Measurements from ENCODE around the gene FANCC.

Gene FANCC

DNA sequence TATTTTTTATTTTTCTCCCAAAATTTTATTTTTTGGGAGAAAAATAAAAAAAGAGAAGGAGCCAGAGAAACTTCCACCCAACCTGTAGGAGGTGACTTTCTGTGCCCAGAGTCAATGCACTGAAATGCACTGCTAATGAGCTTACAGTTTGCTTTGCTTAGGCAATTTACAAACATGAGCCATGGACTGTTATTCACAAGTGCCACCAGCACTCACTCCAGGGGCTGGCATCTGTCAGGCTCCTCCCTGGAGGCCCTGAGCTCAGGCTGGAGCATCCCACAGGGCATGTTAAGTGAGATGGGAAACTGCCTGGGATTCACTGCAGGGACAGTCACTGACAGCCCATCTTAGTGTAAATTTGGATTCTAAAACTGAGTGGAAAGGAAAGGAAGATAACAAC, 74.9 kb downstream of the FANCC start:
- peaks cover 20% of the 10 kb centered on the region for H3K36me3 ChIP-seq
- H3K27me3 ChIP-seq (ENCODE audit: insufficient read depth, low read depth, severe bottlenecking), result no peaks in the 10 kb centered on the region
- no peak for DNase-seq
- H3K4me3 ChIP-seq (ENCODE audit: low read depth, low read length), result no peak overlapping the region
- H3K9me3 ChIP-seq (ENCODE audit: severe bottlenecking), result no peaks in the 10 kb centered on the region
- TF ChIP-seq, protein P1, sequence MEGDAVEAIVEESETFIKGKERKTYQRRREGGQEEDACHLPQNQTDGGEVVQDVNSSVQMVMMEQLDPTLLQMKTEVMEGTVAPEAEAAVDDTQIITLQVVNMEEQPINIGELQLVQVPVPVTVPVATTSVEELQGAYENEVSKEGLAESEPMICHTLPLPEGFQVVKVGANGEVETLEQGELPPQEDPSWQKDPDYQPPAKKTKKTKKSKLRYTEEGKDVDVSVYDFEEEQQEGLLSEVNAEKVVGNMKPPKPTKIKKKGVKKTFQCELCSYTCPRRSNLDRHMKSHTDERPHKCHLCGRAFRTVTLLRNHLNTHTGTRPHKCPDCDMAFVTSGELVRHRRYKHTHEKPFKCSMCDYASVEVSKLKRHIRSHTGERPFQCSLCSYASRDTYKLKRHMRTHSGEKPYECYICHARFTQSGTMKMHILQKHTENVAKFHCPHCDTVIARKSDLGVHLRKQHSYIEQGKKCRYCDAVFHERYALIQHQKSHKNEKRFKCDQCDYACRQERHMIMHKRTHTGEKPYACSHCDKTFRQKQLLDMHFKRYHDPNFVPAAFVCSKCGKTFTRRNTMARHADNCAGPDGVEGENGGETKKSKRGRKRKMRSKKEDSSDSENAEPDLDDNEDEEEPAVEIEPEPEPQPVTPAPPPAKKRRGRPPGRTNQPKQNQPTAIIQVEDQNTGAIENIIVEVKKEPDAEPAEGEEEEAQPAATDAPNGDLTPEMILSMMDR (IDR thresholded peaks at IDR 0.05; ENCODE audit: low read depth, low read length), result no peak
- no peak overlapping the region for H3K27ac ChIP-seq

DNA sequence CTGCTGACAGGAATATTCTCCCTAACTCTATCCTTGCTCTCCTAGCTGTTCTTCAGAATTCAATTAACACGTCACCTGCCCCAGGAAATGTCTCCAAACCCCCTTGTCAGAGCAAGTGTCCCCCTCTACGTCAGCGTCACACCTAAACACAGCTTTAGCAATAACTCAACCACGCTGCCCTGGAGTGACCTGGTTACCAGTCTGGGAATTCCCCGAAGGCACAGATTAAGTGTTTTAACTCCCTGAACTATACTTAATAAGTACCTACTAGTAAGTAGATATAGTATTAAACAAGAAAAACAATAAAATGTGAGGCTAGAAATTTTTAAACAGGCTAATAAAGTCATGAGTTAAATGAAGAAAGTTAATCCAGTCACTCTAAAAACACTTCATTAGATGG, 78.4 kb downstream of the FANCC start:
- no peak overlapping the region for H3K27ac ChIP-seq
- no peak overlapping the region for H3K4me3 ChIP-seq (ENCODE audit: low read depth, low read length)
- TF ChIP-seq, protein P1 (IDR thresholded peaks at IDR 0.05; ENCODE audit: low read depth, low read length), result no peak
- DNase-seq, result peak; percentile 36
- H3K36me3 ChIP-seq, result peaks cover 3% of the 10 kb centered on the region
- no peaks in the 10 kb centered on the region for H3K9me3 ChIP-seq (ENCODE audit: severe bottlenecking)
- no peaks in the 10 kb centered on the region for H3K27me3 ChIP-seq (ENCODE audit: insufficient read depth, low read depth, severe bottlenecking)

DNA sequence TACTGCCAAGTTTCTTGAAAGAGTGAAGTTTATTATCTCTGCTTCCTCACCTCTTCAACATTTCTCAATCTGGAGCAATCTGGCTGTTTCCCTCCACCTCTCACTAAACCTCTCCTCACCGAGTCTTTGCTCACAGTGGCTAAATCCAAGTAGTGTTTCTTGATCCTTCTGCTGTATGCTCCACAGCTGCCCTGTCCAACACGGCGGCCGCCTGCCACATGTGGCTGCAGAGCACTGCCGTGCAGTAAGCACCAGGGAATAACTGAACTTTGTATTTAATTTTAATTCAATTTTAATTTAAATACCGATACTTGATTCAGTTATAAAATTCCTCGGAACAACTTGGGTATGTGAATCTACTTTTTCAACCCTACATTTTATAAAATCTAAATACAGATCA, 80.2 kb downstream of the FANCC start:
- Histone ChIP-seq H3K27me3 (ENCODE audit: insufficient read depth, low read depth, severe bottlenecking) (no peaks in the 10 kb centered on the region), H3K4me3 (ENCODE audit: low read depth, low read length) (no peak overlapping the region), H3K27ac (no peak overlapping the region), H3K9me3 (ENCODE audit: severe bottlenecking) (no peaks in the 10 kb centered on the region), H3K36me3 (peaks cover 3% of the 10 kb centered on the region)
- TF ChIP-seq, protein P1 (IDR thresholded peaks at IDR 0.05; ENCODE audit: low read depth, low read length), result no peak
- DNase-seq, result no peak

DNA sequence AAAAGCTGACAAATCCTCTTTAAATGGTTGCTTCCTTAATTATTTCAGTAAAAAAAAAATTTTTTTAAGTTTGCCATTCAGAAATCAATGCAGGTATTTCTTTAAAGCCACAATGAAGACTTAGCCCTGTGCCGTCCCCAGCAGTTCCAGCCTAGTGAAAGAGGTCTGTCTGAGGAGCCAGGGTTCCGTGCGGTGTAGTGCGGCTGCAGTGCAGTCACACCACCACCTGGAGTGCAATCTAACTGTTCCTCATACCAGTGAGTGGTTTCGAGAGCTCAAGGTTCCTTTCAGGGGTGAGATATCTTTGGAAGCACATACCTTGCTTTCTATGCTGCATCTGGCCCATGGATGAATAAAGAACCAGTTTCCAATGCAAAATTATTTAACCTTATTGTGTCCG, 87.5 kb downstream of the FANCC start:
- no peak overlapping the region for H3K4me3 ChIP-seq (ENCODE audit: low read depth, low read length)
- DNase-seq, result no peak
- no peak overlapping the region for H3K27ac ChIP-seq
- H3K27me3 ChIP-seq (ENCODE audit: insufficient read depth, low read depth, severe bottlenecking), result no peaks in the 10 kb centered on the region
- peaks cover 2% of the 10 kb centered on the region for H3K9me3 ChIP-seq (ENCODE audit: severe bottlenecking)
- H3K36me3 ChIP-seq, result peaks cover 6% of the 10 kb centered on the region
- TF ChIP-seq, protein P1 (IDR thresholded peaks at IDR 0.05; ENCODE audit: low read depth, low read length), result peak; percentile 28; the same call in 1 of the 2 replicates

DNA sequence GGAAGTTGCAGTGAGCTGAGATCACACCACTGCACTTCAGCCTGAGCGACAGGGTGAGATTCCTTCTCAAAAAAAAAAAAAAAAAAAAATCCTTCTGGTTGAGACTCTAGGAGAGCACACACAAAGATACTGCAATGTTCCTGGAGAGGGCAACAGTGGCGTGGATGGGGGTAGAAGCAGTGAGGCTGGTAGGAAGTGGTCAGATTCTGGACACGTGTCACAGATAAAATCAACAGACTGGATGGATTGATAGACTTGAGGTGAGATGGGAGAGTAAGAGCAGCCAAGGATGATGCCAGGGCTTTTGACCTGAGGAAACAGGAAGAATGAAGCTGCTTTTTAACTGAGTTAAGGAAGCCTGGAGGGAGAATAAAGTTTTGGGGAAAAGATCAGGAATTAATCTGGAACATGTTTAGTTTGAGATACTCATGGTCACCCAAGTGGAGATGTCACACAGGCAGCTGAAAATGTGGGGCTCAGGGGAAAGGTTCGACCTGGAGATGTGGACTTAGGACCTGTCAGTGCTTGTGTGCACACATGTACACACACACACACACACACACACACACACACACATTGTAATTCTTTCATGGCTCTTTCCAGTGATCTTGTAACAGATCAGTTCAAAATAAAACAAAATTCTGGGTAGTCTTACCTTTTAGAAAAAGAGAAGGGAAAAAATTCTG, 88.1 kb downstream of the FANCC start:
- H3K27ac ChIP-seq, result no peak overlapping the region
- TF ChIP-seq, protein P1 (IDR thresholded peaks at IDR 0.05; ENCODE audit: low read depth, low read length), result no peak
- H3K4me3 ChIP-seq (ENCODE audit: low read depth, low read length), result no peak overlapping the region
- peaks cover 6% of the 10 kb centered on the region for H3K36me3 ChIP-seq
- no peak for DNase-seq
- H3K9me3 ChIP-seq (ENCODE audit: severe bottlenecking), result peaks cover 2% of the 10 kb centered on the region
- H3K27me3 ChIP-seq (ENCODE audit: insufficient read depth, low read depth, severe bottlenecking), result no peaks in the 10 kb centered on the region

DNA sequence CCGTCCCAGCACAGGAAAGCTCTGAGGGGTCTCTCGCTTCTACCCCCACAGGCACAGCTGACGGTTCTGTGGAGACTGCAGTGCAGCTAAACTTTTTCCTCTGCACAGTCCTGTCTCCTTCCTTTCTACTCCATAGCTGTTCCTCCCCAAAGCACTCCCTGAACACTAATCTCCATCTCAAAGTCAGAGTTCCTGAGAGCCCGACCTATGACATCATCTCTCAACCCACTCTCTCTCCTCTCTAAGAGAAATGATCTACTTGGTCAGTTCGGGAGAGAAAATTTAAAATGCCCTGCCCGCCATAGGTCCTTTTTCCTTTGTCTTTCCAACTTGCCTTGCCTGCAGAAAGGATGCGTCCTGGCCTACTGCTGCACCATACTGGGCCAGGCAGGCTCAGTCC, 90.6 kb downstream of the FANCC start:
- peaks cover 3% of the 10 kb centered on the region for H3K36me3 ChIP-seq
- DNase-seq, result no peak
- H3K27ac ChIP-seq, result no peak overlapping the region
- TF ChIP-seq, protein P1 (IDR thresholded peaks at IDR 0.05; ENCODE audit: low read depth, low read length), result no peak
- peaks cover 2% of the 10 kb centered on the region for H3K9me3 ChIP-seq (ENCODE audit: severe bottlenecking)
- no peaks in the 10 kb centered on the region for H3K27me3 ChIP-seq (ENCODE audit: insufficient read depth, low read depth, severe bottlenecking)
- H3K4me3 ChIP-seq (ENCODE audit: low read depth, low read length), result no peak overlapping the region

All from WERI-Rb-1 (cell line).